LHCN-M2 (cell line): ENCODE data around the gene CHCHD6. TPM values are rescaled to one million over a fixed set of nuclear protein-coding genes. Genes with fewer than 3 reads are reported as not detected.
A peak's percentile ranks its signal among the peaks of the same experiment; 100 is the strongest.

Source experiments
- DNase-seq: peaks from one replicate; pipeline ENCODE4 v3.0.0-alpha.2; 2012; ENCODE audit warnings: low read depth
- total RNA-seq: library from RNA; depleted of rRNA; stranded (reverse); fragments of >200 nt; gene quantifications from 2 replicates; pipeline ENCODE4 v1.2.3, GENCODE V29; 2014

The CHCHD6 gene
- total RNA-seq, 1 experiment from 2014 or later = 23.5 TPM

DNA sequence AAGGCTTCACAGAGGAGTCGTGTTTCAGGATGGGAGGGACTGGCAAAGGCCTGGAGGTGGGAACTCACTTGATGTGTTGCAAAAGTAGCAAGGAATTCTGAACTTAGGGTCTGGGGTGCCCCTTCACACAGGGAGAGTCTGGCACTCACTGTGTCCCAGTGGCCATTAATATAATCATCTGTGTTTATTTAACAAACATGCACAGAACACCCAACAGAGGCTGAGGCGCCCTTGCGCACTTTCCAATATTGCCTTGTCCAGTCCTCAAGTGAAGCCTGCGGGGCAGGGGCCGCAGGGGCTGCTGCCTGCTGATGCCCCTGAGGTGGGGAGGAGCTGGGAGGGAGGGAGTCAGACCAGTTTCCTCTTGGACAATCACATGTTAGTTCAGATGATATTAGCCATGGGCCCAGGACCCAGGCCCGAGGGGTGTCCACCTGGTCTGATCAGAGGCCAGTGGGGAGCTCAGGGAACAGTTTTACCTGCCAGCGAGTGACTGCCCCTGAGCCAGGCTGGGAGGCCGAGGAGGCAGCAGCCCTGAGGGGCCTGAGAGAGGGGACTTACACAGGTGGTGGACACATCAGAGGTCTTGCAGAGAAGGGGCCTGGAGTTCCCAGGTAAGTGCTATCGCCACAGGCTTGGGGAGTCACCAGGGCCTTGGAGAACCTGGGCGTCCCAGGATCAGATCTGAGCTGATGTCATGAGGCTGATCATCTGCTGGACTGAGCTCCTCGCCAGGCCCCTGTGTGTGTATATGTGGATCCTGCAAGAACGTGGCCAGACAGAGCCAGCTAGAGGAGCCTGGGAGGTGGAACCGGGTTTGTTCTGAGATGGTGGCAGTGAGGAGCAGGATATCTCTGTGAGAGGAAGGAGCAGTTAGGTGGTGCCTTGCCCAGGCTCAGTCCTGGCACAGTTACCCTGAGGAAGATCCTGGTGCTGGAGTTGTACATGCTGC is 35.3 kb upstream of the CHCHD6 start:
- DNase-seq = no peak

- no peak for DNase-seq
These were observed 32.5 kb upstream of the CHCHD6 start for GRCh38 chr3:126671521-126671920.

- DNase-seq = no peak
These were observed 31.7 kb upstream of the CHCHD6 start for GRCh38 chr3:126672340-126672739.

DNA sequence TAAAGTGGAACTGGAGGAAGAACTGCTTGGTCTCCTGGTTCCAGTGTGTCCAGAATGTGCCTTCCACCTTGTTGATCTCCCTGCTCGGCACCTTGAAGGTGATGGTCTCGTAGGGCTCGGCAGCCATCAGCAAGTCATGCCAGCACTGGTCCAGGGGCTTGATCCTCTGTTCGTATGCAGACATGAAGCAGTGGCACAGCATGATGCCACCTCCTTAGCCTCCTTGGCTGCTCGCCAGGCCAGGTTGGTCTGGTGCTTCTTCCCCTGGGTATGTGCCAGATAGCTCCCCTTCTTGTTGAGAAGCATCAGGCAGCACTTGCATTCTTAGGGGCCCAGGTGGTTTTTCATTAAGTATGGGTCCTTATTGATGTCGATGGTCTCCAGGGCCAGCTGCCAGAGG is 31.3 kb upstream of the CHCHD6 start:
- no peak for DNase-seq

- DNase-seq = no peak
These were observed 26.9 kb upstream of the CHCHD6 start for GRCh38 chr3:126676919-126677705.

- no peak for DNase-seq
These were observed 26.1 kb upstream of the CHCHD6 start for GRCh38 chr3:126677862-126678503.

GRCh38 chr3:126678693-126679317 is 25.2 kb upstream of the CHCHD6 start:
- no peak for DNase-seq

- DNase-seq = peak; percentile 64
These were observed 24.7 kb upstream of the CHCHD6 start for GRCh38 chr3:126679318-126679751.

GRCh38 chr3:126679831-126680666 is 24.0 kb upstream of the CHCHD6 start:
- DNase-seq = no peak

GRCh38 chr3:126680667-126681055 is 23.4 kb upstream of the CHCHD6 start:
- DNase-seq = no peak

DNA sequence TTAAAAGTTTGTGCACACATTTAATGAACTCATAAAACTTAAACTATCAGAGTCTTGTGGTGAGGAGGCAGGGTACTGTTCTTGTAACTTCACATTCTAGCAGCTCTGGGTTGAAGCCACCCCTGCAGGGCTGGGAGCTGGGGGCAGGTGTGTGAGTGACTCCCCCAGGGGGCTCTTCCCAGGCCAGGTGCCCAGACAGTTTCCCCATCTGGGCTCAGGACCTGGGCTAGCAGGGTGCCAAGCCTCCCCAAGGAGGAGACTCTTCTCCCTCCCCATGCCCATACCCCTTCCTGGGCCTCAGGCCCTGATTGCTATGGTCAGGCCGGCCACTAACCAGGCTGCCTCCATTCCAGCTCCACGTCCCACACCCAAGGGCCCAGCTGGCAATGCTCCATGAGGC is 22.0 kb upstream of the CHCHD6 start:
- no peak for DNase-seq

- no peak for DNase-seq
These were observed 21.0 kb upstream of the CHCHD6 start for GRCh38 chr3:126683069-126683468.

DNA sequence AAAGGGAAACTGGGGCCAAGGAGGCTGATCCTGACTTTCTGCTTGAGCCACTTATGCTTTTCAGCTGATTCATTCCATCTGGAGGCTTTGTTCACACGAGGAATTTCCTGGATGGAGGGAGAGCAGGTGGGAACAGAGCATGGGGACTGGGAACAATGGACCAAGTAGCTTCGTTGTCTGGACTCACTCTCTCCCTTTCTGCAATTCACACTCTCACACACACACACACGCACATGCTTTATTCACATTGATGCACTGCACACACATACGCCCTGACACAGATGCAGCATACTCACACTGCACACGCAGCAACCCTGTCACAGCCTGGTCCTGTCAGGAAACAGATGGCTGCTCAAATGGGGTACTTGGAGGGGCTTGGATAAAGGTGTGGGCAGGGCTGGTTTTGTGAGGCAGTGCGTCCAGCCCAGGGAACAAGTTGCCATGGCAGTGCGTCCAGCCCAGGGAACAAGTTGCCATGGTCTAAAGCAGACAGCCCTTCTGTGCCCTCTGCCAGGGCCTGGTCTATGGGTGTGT is 19.8 kb upstream of the CHCHD6 start:
- DNase-seq = no peak

- no peak for DNase-seq
These were observed 19.0 kb upstream of the CHCHD6 start for GRCh38 chr3:126685021-126685420.

DNA sequence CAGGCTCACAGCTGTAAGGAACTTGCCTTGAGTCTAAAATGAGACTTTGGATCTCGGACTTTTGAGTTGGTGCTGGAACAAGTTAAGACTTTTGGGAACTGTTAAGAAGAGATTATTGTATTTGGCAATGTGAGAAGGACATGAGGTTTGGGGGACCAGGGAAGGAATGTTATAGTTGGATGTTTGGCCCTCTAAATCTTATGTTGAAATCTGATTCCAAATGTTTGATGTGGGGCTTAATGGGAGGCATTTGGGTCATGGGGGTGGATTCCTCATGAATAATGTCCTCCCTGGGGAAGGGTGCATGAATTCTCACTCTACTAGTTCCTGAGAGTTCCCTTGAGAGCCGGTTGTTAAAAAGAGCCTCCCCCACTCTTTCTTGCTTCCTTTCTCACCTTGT is 18.5 kb upstream of the CHCHD6 start:
- DNase-seq = no peak

DNA sequence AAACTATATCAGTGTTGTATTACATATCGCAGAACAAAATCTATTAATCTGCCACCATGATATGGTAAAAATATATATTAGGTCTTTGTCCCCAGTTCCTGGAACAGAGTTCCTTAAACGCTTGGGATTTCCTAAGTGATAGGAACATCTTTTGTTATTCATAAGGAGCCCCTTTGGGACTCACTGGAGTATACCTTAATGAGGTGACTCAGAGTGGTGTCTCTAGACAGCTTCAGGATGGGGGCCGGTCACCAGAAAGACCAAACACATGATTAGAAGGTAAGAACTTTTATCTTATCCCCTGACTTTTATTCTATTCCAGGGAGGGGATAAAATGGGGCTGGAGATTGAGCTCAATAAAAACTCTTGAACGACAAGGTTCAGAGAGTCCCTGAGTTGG is 12.3 kb upstream of the CHCHD6 start:
- no peak for DNase-seq

- DNase-seq = no peak
These were observed 11.2 kb upstream of the CHCHD6 start for GRCh38 chr3:126692858-126693257.

DNA sequence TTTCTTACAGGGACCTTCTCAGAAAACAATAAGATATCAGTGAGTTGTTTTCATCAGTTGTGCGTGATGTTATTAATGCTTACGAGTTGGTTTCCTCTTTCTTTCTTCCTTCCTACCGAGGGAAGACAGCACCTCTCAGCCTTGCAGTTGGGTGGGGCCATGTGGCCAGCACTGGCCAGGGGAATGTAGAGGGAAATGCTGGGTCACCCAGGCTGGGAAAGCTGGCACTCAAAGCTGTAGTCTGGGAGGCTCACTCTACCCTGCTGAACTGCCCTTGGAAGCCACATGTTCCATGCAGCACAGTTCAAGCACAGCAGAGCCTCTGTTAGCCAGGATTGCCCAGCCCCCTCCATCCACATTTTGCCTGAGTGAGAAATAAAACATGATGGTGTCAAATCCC is 10.1 kb upstream of the CHCHD6 start:
- DNase-seq = no peak

GRCh38 chr3:126696701-126697267 is 7.3 kb upstream of the CHCHD6 start:
- no peak for DNase-seq

- DNase-seq = no peak
These were observed 5.0 kb upstream of the CHCHD6 start for GRCh38 chr3:126699011-126699410.
